ENCODE data around the gene APOL3.
"Not testable (repeated sequence)": the region's sequence is repeated elsewhere in the genome, so short reads cannot be mapped to it uniquely, and the experiment has no call there.

- TF ChIP-seq EZH2 (IDR thresholded peaks at IDR 0.05); POLR2AphosphoS5 (IDR thresholded peaks at IDR 0.05; ENCODE audit: borderline replicate concordance, low read depth, low read length); FOXP2 (optimal IDR thresholded peaks at IDR 0.05; ENCODE audit: control extremely low read depth, extremely low read length, insufficient read depth): not testable (repeated sequence)
Observed at GRCh38 chr22:36152821-36153220, 7.7 kb downstream of the APOL3 start.
